OCI-LY7 (cell line): ENCODE results near the gene ASB14.

Source experiments
- CTCF ChIP-seq: fragments of 200-600 bp; sonication (generic); conservative IDR thresholded peaks from 2 replicates; pipeline ENCODE4 v1.5.1; 2014; ENCODE audit warnings: mild to moderate bottlenecking, antibody characterized with exemption, low read length, moderate library complexity, mixed read lengths
- EZH2phosphoT487 ChIP-seq: fragments of 200-600 bp; sonication (generic); IDR thresholded peaks from 2 replicates; pipeline ENCODE4 v1.6.1; 2018; ENCODE audit warnings: low read depth, borderline replicate concordance, mild to moderate bottlenecking, mixed run types, antibody characterized with exemption, low read length, moderate library complexity, mixed read lengths

- TF ChIP-seq CTCF (no peak), EZH2phosphoT487 (no peak)
Observed at GRCh38 chr3:57261929-57262328, 30.6 kb downstream of the ASB14 start.
